B cell (primary cell): ENCODE data around the gene DFFB. TPM values are rescaled to one million over a fixed set of nuclear protein-coding genes. Genes with fewer than 3 reads are reported as not detected.

ENCODE experiments used
- ATAC-seq: fragments of 200-7000 bp; cut with Tn5 transposase; one replicate; pipeline ENCODE4 v1.10.0; 2021; ENCODE audit warnings: low read depth, mild to moderate bottlenecking, moderate number of reproducible peaks, moderate library complexity
- CTCF ChIA-PET: fragments of 350-600 bp; sonication (Branson Sonifier 250); formaldehyde crosslinking; loops from one replicate; lab custom pipeline; 2021; ENCODE audit warnings: antibody characterized with exemption, inconsistent platforms; lab: Charles Lee
- POLR2A ChIA-PET: fragments of 350-600 bp; sonication (Branson Sonifier 250); formaldehyde crosslinking; loops from one replicate; lab custom pipeline; 2021; ENCODE audit warnings: antibody characterized with exemption; lab: Charles Lee
- DNase-seq: peaks from one replicate; pipeline ENCODE4 v3.0.0; 2013
- H2AFZ ChIP-seq: 2 replicates; pipeline ENCODE4 v1.6.1; 2012; ENCODE audit warnings: mild to moderate bottlenecking, low read depth, low read length; ENCODE audit not compliant: insufficient read depth, poor library complexity, severe bottlenecking
- H3K27ac ChIP-seq, 2 donors: 1 replicate in 1 of 2; 2 replicates in 1 of 2; pipeline ENCODE4 v1.5.1; 2012 to 2013; ENCODE audit warnings: low read length in 2 of 2, mild to moderate bottlenecking in 2 of 2, moderate library complexity in 1 of 2
- H3K27me3 ChIP-seq, 4 experiments: fragments of 200-600 bp in 1 of 4; sonication (generic) in 1 of 4; replicated peaks in 1 of 4; 1 replicate in 2 of 4; 2 replicates in 2 of 4; pipeline versions ENCODE4 v1.6.1 to v1.7.0; 2013 to 2016; ENCODE audit warnings: low read length in 3 of 4, mild to moderate bottlenecking in 2 of 4, mixed read lengths in 1 of 4, moderate library complexity in 1 of 4; ENCODE audit not compliant: insufficient read depth in 4 of 4, control insufficient read depth in 3 of 4; ENCODE audit errors: control extremely low read depth in 1 of 4
- H3K36me3 ChIP-seq, 2 experiments: replicated peaks in 1 of 2; 1 replicate in 1 of 2; 2 replicates in 1 of 2; pipeline versions ENCODE4 v1.6.1 to v1.7.1; 2013; ENCODE audit warnings: low read length in 1 of 2; ENCODE audit not compliant: insufficient read depth in 2 of 2, control insufficient read depth in 1 of 2; ENCODE audit errors: control extremely low read depth in 1 of 2, extremely low read depth in 1 of 2
- H3K4me1 ChIP-seq, 2 donors: fragments of 200-600 bp in 1 of 2; sonication (generic) in 1 of 2; 1 replicate in 1 of 2; 2 replicates in 1 of 2; pipeline versions ENCODE4 v1.5.1 to v1.6.1; 2013 to 2017; ENCODE audit warnings: low read length in 2 of 2; ENCODE audit not compliant: control insufficient read depth in 2 of 2, insufficient read depth in 2 of 2
- H3K4me2 ChIP-seq: replicated peaks from 2 replicates; pipeline ENCODE3; 2012; ENCODE audit warnings: mild to moderate bottlenecking, low read depth, low read length; ENCODE audit not compliant: poor library complexity, severe bottlenecking
- H3K4me3 ChIP-seq, 5 experiments: fragments of 200-600 bp in 1 of 5; sonication (generic) in 1 of 5; 1 replicate in 3 of 5; 2 replicates in 2 of 5; pipeline versions ENCODE4 v1.5.1 to v1.7.0; 2011 to 2016; ENCODE audit warnings: low read length in 4 of 5, mild to moderate bottlenecking in 4 of 5, low read depth in 2 of 5, control low read depth in 1 of 5, moderate library complexity in 1 of 5; ENCODE audit not compliant: insufficient read depth in 1 of 5; ENCODE audit errors: control extremely low read depth in 1 of 5, extremely low read depth in 1 of 5
- H3K79me2 ChIP-seq: fragments of 200-600 bp; sonication (generic); one replicate; pipeline ENCODE4 v1.6.0; 2016; ENCODE audit warnings: low read length; ENCODE audit not compliant: control insufficient read depth, insufficient read depth
- H3K9ac ChIP-seq: fragments of 200-600 bp; sonication (generic); 2 replicates; pipeline ENCODE4 v1.6.1; 2017; ENCODE audit warnings: mild to moderate bottlenecking, low read length, moderate library complexity
- H3K9me3 ChIP-seq, 3 donors: one replicate each; pipeline versions ENCODE4 v1.6.1 to v1.7.1; 2013; ENCODE audit warnings: low read length in 2 of 3; ENCODE audit not compliant: control insufficient read depth in 2 of 3, insufficient read depth in 1 of 3; ENCODE audit errors: control extremely low read depth in 1 of 3
- H4K20me1 ChIP-seq: 2 replicates; pipeline ENCODE4 v1.6.0; 2012; ENCODE audit warnings: mild to moderate bottlenecking, low read length; ENCODE audit not compliant: insufficient read depth, control insufficient read depth, poor library complexity, severe bottlenecking
- H3K27ac Mint-ChIP-seq: one replicate; pipeline ENCODE4 v1.8.0; 2021; ENCODE audit warnings: mixed read lengths
- H3K27me3 Mint-ChIP-seq: one replicate; pipeline ENCODE4 v1.8.0; 2021; ENCODE audit warnings: mixed read lengths
- H3K4me1 Mint-ChIP-seq: one replicate; pipeline ENCODE4 v1.8.0; 2021; ENCODE audit warnings: mixed read lengths
- H3K4me3 Mint-ChIP-seq: one replicate; pipeline ENCODE4 v1.8.0; 2021; ENCODE audit warnings: mixed read lengths
- H3K9me3 Mint-ChIP-seq: one replicate; pipeline ENCODE4 v1.8.0; 2022; ENCODE audit warnings: mixed read lengths; ENCODE audit not compliant: insufficient read depth
- CTCF ChIP-seq: fragments of 200-600 bp; IDR thresholded peaks from one replicate; pipeline ENCODE4 v1.8.0; 2022; ENCODE audit warnings: antibody characterized with exemption, mild to moderate bottlenecking
- EZH2 ChIP-seq: IDR thresholded peaks from 2 replicates; pipeline ENCODE4 v1.6.1; 2012; ENCODE audit warnings: borderline replicate concordance, low read depth, mild to moderate bottlenecking, moderate library complexity, low read length; ENCODE audit not compliant: insufficient read depth, poor library complexity, severe bottlenecking
- WGBS: methylation state at CpG from one replicate; pipeline ENCODE4 v1.1.5; 2013; ENCODE audit warnings: missing lambda C conversion rate; ENCODE audit not compliant: insufficient coverage; 5-methylcytosine and 5-hydroxymethylcytosine counted together
- intact Hi-C: fragments of 100-400 bp; cut with micrococcal nuclease; formaldehyde crosslinking; loops from one replicate; pipeline ENCODE4 v1.10.0; 2022
- polyA plus RNA-seq: library from polyadenylated mRNA; depleted of rRNA; stranded (reverse); fragments of >200 nt; gene quantifications from 2 replicates; pipeline ENCODE4 v1.2.3, GENCODE V29; 2012
- total RNA-seq, 2 donors: library from RNA; stranded (reverse); fragments of 120-200 nt in 1 of 2; gene quantifications; 1 replicate in 1 of 2; 2 replicates in 1 of 2; pipeline versions ENCODE4 v1.2.3 to v1.2.4, GENCODE V29; 2013 to 2022

The DFFB gene
- total and polyA plus RNA-seq, 2 donors (not counting 1 experiment from before 2014, with no cell fraction given), result 14.0 to 17.4 TPM

GRCh38 chr1:3817821-3818597 lies 39.3 kb upstream of the DFFB start:
- Histone ChIP-seq H3K4me1 (no peaks in the 10 kb centered on the region), H2AFZ (no peak overlapping the region), H3K9me3 (no peaks in the 10 kb centered on the region), H3K4me3 (no peak overlapping the region), H3K27ac (no peak overlapping the region), H3K27me3 (no peaks in the 10 kb centered on the region), H3K9ac (no peak overlapping the region), H3K4me2 (no peak overlapping the region), H4K20me1 (no peaks in the 10 kb centered on the region), H3K79me2 (no peaks in the 10 kb centered on the region), H3K36me3 (peaks cover 2 to 43% of the 10 kb centered on the region in 2 experiments)
- TF ChIP-seq EZH2 (no peak), CTCF (no peak)
- ChIA-PET POLR2A (no interaction called here), CTCF (interaction anchor here (1.7 kb wide), 1 partner anchor 16 kb away, joined by 4 read pairs; no protein-coding TSS in a partner anchor)
- intact Hi-C loops, result no loop called here
- Mint-ChIP-seq H3K27me3 (no peaks in the 10 kb centered on the region), H3K4me3 (no peak overlapping the region), H3K27ac (no peak overlapping the region), H3K4me1 (no peaks in the 10 kb centered on the region), H3K9me3 (no peaks in the 10 kb centered on the region)
- WGBS, result 96% methylated on average over 28 of the region's 28 CpGs
- DNase-seq, result no peak
- ATAC-seq, result no peak

GRCh38 chr1:3819771-3820200 lies 37.5 kb upstream of the DFFB start:
- no peaks in the 10 kb centered on the region for H3K27me3 Mint-ChIP-seq
- intact Hi-C loops, result no loop called here
- no peaks in the 10 kb centered on the region for H4K20me1 ChIP-seq
- no peak overlapping the region for H3K27ac ChIP-seq
- TF ChIP-seq EZH2 (no peak), CTCF (no peak)
- no peaks in the 10 kb centered on the region for H3K9me3 ChIP-seq
- WGBS, result 89% methylated on average over 9 of the region's 10 CpGs
- H3K4me3 ChIP-seq, result no peak overlapping the region
- no peaks in the 10 kb centered on the region for H3K27me3 ChIP-seq
- no peaks in the 10 kb centered on the region for H3K9me3 Mint-ChIP-seq
- H3K9ac ChIP-seq, result no peak overlapping the region
- no peak overlapping the region for H3K4me3 Mint-ChIP-seq
- POLR2A ChIA-PET, result no interaction called here
- no peak for DNase-seq
- H3K4me1 ChIP-seq, result no peaks in the 10 kb centered on the region
- H3K79me2 ChIP-seq, result no peaks in the 10 kb centered on the region
- no peak for ATAC-seq
- peaks cover 2 to 41% of the 10 kb centered on the region in 2 experiments for H3K36me3 ChIP-seq
- H3K4me2 ChIP-seq, result no peak overlapping the region
- H3K27ac Mint-ChIP-seq, result no peak overlapping the region
- H2AFZ ChIP-seq, result no peak overlapping the region
- CTCF ChIA-PET, result no interaction called here
- no peaks in the 10 kb centered on the region for H3K4me1 Mint-ChIP-seq
